Subcutaneous abdominal adipose tissue (tissue), 5 donors: ENCODE measurements around the gene ZNF512B.

Experiments
- H3K27ac ChIP-seq: one replicate; pipeline ENCODE4 v1.7.0; 2013; ENCODE audit warnings: low read depth, mild to moderate bottlenecking, inconsistent platforms, low read length, moderate library complexity
- H3K27me3 ChIP-seq, 5 donors: one replicate each; pipeline ENCODE4 v1.7.0; 2013; ENCODE audit warnings: low read length in 5 of 5, inconsistent platforms in 1 of 5; ENCODE audit not compliant: control insufficient read depth in 5 of 5, insufficient read depth in 4 of 5
- H3K36me3 ChIP-seq, 5 donors: one replicate each; pipeline ENCODE4 v1.7.0; 2013; ENCODE audit warnings: low read length in 5 of 5; ENCODE audit not compliant: control insufficient read depth in 5 of 5, insufficient read depth in 5 of 5
- H3K4me1 ChIP-seq, 5 donors: one replicate each; pipeline ENCODE4 v1.7.0; 2013; ENCODE audit warnings: low read length in 5 of 5, mild to moderate bottlenecking in 3 of 5, moderate library complexity in 1 of 5; ENCODE audit not compliant: control insufficient read depth in 5 of 5, insufficient read depth in 5 of 5
- H3K4me3 ChIP-seq, 5 donors: one replicate each; pipeline ENCODE4 v1.7.0; 2013; ENCODE audit warnings: low read length in 5 of 5, low read depth in 1 of 5
- H3K9ac ChIP-seq, 5 donors: one replicate each; pipeline ENCODE4 v1.7.0; 2013; ENCODE audit warnings: low read length in 5 of 5, mild to moderate bottlenecking in 4 of 5, moderate library complexity in 3 of 5
- H3K9me3 ChIP-seq, 5 donors: one replicate each; pipeline ENCODE4 v1.7.0; 2013; ENCODE audit warnings: low read length in 5 of 5; ENCODE audit not compliant: control insufficient read depth in 5 of 5
- donor health status: healthy.
- donor health status: healthy.
- donor health status: healthy.
- donor health status: healthy.
- donor health status: healthy.

Gene ZNF512B

GRCh38 chr20:64005394-64005793, 35.7 kb upstream of the ZNF512B start:
- peaks cover 3 to 87% (median 65%) of the 10 kb centered on the region in 5 donors for H3K36me3 ChIP-seq
- peaks cover 0 to 4% (median 0%) of the 10 kb centered on the region in 5 donors for H3K4me1 ChIP-seq
- no peak overlapping the region for H3K27ac ChIP-seq

GRCh38 chr20:64003960-64004725, 34.4 kb upstream of the ZNF512B start:
- Histone ChIP-seq H3K27ac (no peak overlapping the region), H3K4me3 (no peak overlapping the region), H3K4me1 (peaks cover 0 to 4% (median 0%) of the 10 kb centered on the region in 5 donors), H3K9ac (no peak overlapping the region), H3K36me3 (peaks cover 3 to 87% (median 70%) of the 10 kb centered on the region in 5 donors), H3K27me3 (no peaks in the 10 kb centered on the region), H3K9me3 (no peaks in the 10 kb centered on the region)

More at GRCh38 chr20:64005394-64005793, 35.7 kb upstream of the ZNF512B start:
- Histone ChIP-seq H3K27me3 (no peaks in the 10 kb centered on the region), H3K9me3 (no peaks in the 10 kb centered on the region), H3K9ac (no peak overlapping the region), H3K4me3 (no peak overlapping the region)

- H3K27ac ChIP-seq, result no peak overlapping the region
- H3K4me1 ChIP-seq, result peaks cover 0 to 4% (median 0%) of the 10 kb centered on the region in 5 donors
- H3K27me3 ChIP-seq, result no peaks in the 10 kb centered on the region
- no peak overlapping the region for H3K4me3 ChIP-seq
- no peak overlapping the region for H3K9ac ChIP-seq
- no peaks in the 10 kb centered on the region for H3K9me3 ChIP-seq
- peaks cover 0 to 90% (median 74%) of the 10 kb centered on the region in 5 donors for H3K36me3 ChIP-seq
Measured at GRCh38 chr20:64001607-64002011, 31.9 kb upstream of the ZNF512B start.

DNA sequence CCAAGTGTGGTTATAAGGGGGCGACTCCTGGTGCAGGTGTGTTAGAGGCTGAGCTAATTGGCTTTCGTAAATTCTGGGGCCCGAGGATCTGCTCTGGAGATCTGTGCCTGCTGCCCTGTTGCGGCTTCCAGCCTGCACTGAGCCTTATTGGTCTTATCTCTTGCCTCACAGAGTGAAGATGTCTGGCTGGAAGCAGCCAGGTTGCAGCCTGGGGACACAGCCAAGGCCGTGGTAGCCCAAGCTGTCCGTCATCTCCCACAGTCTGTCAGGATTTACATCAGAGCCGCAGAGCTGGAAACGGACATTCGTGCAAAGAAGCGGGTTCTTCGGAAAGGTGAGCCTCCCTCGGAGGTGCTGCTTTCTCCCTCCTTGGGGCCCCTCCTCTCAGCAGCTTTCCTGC, 31.2 kb upstream of the ZNF512B start:
- no peak overlapping the region for H3K9ac ChIP-seq
- H3K36me3 ChIP-seq, result peaks cover 0 to 92% (median 78%) of the 10 kb centered on the region in 5 donors
- peaks cover 0 to 2% (median 0%) of the 10 kb centered on the region in 5 donors for H3K4me1 ChIP-seq
- no peak overlapping the region for H3K27ac ChIP-seq
- H3K4me3 ChIP-seq, result no peak overlapping the region
- no peaks in the 10 kb centered on the region for H3K9me3 ChIP-seq
- no peaks in the 10 kb centered on the region for H3K27me3 ChIP-seq

- peak overlapping the region in 1 of 5 donors; percentile 40 for H3K9ac ChIP-seq
- H3K9me3 ChIP-seq, result no peaks in the 10 kb centered on the region
- peaks cover 10 to 52% (median 35%) of the 10 kb centered on the region in 5 donors for H3K36me3 ChIP-seq
- peaks cover 6 to 40% (median 37%) of the 10 kb centered on the region in 5 donors for H3K4me1 ChIP-seq
- H3K4me3 ChIP-seq, result no peak overlapping the region
- H3K27ac ChIP-seq, result no peak overlapping the region
- H3K27me3 ChIP-seq, result no peaks in the 10 kb centered on the region
Measured at GRCh38 chr20:63982937-63983336, 13.2 kb upstream of the ZNF512B start.

- Histone ChIP-seq H3K4me1 (peaks cover 9 to 41% (median 37%) of the 10 kb centered on the region in 5 donors), H3K27ac (peak within 1 kb of the TSS; percentile 72), H3K27me3 (peaks cover 0 to 3% (median 0%) of the 10 kb centered on the region in 5 donors)
Measured at GRCh38 chr20:63980806-63981728, 11.3 kb upstream of the ZNF512B start, which contains the start of gene PRPF6. Gene PRPF6 (plus strand): TSS chr20:63981132. CDS start chr20:63981246, 114 bp downstream.

DNA sequence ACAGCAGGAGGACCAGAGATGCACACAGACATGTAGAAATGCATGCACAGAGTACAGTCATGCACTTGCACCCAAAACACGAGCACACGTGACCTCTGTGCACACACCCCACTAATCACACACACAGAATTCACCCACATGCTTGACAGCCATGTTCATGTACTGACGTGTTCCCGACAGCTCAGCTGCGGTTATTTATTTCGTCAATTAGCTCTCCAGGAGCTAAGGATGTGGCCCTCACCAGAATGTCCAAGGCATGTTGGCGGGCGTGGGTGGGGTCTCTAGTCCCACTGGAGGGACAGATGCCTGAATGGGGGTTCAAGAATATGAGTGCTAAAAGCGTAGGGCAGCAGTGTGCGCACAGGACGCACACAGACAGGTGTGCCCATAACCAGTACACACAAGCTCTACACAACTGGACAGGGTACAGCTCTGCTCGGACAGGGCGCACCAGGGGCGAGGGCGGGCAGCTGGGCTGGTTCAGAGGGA, 10.6 kb upstream of the ZNF512B start:
- H3K27ac ChIP-seq, result peak overlapping the region; percentile 16
- peak overlapping the region in 2 of 5 donors; percentile 13 to 89 for H3K9ac ChIP-seq

More at GRCh38 chr20:63980806-63981728, 11.3 kb upstream of the ZNF512B start, which contains the start of gene PRPF6:
- Histone ChIP-seq H3K9ac (peak within 1 kb of the TSS; percentile 44 to 89 (median 77)), H3K36me3 (peaks cover 10 to 34% (median 24%) of the 10 kb centered on the region in 5 donors), H3K4me3 (peak within 1 kb of the TSS; percentile 77 to 100 (median 94)), H3K9me3 (no peaks in the 10 kb centered on the region)

DNA sequence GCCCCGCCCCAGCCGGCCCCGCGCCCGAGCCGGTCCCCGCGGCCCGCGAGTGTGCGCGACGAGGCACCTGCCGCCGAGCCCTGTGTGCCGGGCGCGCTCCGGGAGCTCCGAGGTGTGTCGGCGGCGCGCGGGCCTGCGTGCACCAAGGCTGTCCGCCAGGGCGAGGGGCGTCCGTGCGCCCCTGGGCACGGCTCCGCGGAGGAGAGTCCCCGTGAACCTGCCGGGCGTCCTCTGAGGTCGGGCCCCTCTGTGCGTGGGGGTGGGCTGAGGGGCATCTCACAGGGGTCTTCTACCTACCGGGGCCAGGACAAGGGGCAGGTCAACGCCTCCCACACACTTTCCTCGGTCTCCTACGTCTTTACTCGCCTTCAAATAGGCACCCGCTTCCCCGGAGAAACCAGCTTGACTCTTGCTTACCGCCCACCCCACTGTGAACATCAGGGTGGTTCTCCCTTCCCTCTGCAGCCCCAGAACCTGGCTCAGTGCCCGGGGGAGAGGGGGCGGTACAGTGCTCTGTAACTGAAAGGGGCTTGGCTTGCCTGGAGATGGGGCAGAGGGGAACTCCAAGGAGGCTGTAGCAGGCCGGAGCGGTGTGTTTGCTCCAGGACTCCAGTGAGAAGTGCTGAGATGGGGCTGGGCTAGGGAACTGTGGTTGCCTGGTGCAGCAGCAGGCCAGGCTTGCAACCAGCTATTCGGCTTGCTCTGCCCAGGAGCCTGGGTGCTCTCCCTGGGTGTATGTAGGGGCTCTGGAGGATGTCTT, 10.0 kb upstream of the ZNF512B start, which contains the start of gene SAMD10:
TSS of gene SAMD10 (minus strand) at position 86 of the 760 bp plus-strand sequence. CDS start 175 bp downstream, outside the sequence.
- Histone ChIP-seq H3K27ac (peak within 1 kb of the TSS; percentile 16), H3K9ac (peak within 1 kb of the TSS in 4 of 5 donors; percentile 27 to 80 (median 50)), H3K4me1 (peaks cover 9 to 41% (median 37%) of the 10 kb centered on the region in 5 donors)

More for the DNA sequence above, 10.6 kb upstream of the ZNF512B start:
- peak overlapping the region; percentile 62 to 95 (median 82) for H3K4me3 ChIP-seq
- peaks cover 5 to 27% (median 18%) of the 10 kb centered on the region in 5 donors for H3K36me3 ChIP-seq
- H3K27me3 ChIP-seq, result peaks cover 0 to 3% (median 0%) of the 10 kb centered on the region in 5 donors
- H3K4me1 ChIP-seq, result peaks cover 9 to 41% (median 37%) of the 10 kb centered on the region in 5 donors
- no peaks in the 10 kb centered on the region for H3K9me3 ChIP-seq

DNA sequence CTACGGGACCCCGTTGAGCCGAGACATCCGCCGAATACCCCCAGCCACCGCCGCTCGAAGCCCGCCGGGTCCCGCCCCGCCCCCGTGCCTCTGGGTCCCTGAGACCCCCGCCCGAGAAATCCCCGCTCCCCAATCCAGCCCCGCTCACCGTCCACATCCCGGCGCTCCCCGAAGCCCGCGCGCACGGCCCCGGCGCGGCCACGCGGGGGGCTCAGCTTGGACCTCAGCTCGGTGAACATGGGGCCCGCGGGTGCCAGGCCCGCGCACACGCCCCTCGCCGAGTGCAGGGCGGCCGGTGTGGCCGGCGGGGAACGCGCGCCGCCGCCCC, 9.5 kb upstream of the ZNF512B start:
- peak overlapping the region in 2 of 5 donors; percentile 48 to 80 for H3K9ac ChIP-seq
- no peak overlapping the region for H3K27ac ChIP-seq

More for the DNA sequence above, 10.0 kb upstream of the ZNF512B start, which contains the start of gene SAMD10:
- Histone ChIP-seq H3K4me3 (peak within 1 kb of the TSS; percentile 62 to 95 (median 82)), H3K36me3 (peaks cover 4 to 21% (median 12%) of the 10 kb centered on the region in 5 donors), H3K9me3 (no peaks in the 10 kb centered on the region), H3K27me3 (peaks cover 0 to 3% (median 0%) of the 10 kb centered on the region in 5 donors)

More for the DNA sequence above, 9.5 kb upstream of the ZNF512B start:
- H3K36me3 ChIP-seq, result peaks cover 0 to 15% (median 7%) of the 10 kb centered on the region in 5 donors
- H3K27me3 ChIP-seq, result peaks cover 0 to 3% (median 0%) of the 10 kb centered on the region in 5 donors
- H3K9me3 ChIP-seq, result no peaks in the 10 kb centered on the region
- H3K4me1 ChIP-seq, result peaks cover 9 to 42% (median 38%) of the 10 kb centered on the region in 5 donors
- peak overlapping the region in 4 of 5 donors; percentile 51 to 71 (median 64) for H3K4me3 ChIP-seq
